Parathyroid adenoma (tissue), 2 donors: ENCODE measurements around the gene KRTAP10-12.

ENCODE experiments used
- H2AFZ ChIP-seq: fragments of 300-600 bp; sonication (generic); one replicate; pipeline ENCODE4 v1.7.0; 2017; ENCODE audit warnings: antibody characterized with exemption, mild to moderate bottlenecking
- H3K27ac ChIP-seq: fragments of 300-600 bp; sonication (generic); one replicate; pipeline ENCODE4 v1.7.0; 2017
- H3K27me3 ChIP-seq: fragments of 300-600 bp; sonication (generic); one replicate; pipeline ENCODE4 v1.7.0; 2017; ENCODE audit warnings: low read length; ENCODE audit not compliant: control insufficient read depth, insufficient read depth
- H3K36me3 ChIP-seq: fragments of 300-600 bp; sonication (generic); one replicate; pipeline ENCODE4 v1.7.0; 2017; ENCODE audit warnings: low read length; ENCODE audit not compliant: control insufficient read depth, insufficient read depth
- H3K4me1 ChIP-seq: fragments of 300-600 bp; sonication (generic); one replicate; pipeline ENCODE4 v1.7.0; 2017; ENCODE audit warnings: control low read depth
- H3K4me2 ChIP-seq: fragments of 300-600 bp; sonication (generic); one replicate; pipeline ENCODE4 v1.7.0; 2017; ENCODE audit warnings: low read length
- H3K4me3 ChIP-seq: fragments of 300-600 bp; sonication (generic); one replicate; pipeline ENCODE4 v1.7.0; 2017; ENCODE audit warnings: low read depth, low read length
- H3K79me2 ChIP-seq: fragments of 300-600 bp; sonication (generic); one replicate; pipeline ENCODE4 v1.7.0; 2017; ENCODE audit warnings: control low read depth
- H3K9ac ChIP-seq: fragments of 300-600 bp; sonication (generic); one replicate; pipeline ENCODE4 v1.7.0; 2017; ENCODE audit warnings: mild to moderate bottlenecking
- H3K9me3 ChIP-seq: fragments of 300-600 bp; sonication (generic); one replicate; pipeline ENCODE4 v1.7.0; 2017; ENCODE audit warnings: low read length; ENCODE audit not compliant: control insufficient read depth
- CTCF ChIP-seq: fragments of 300-600 bp; sonication (generic); IDR thresholded peaks from one replicate; pipeline ENCODE4 v1.7.0; 2017; ENCODE audit warnings: antibody characterized with exemption, mild to moderate bottlenecking
- donor health status: primary hyperparathyroidism.

The KRTAP10-12 gene

GRCh38 chr21:44714905-44715304 lies 17.9 kb downstream of the KRTAP10-12 start:
- no peaks in the 10 kb centered on the region for H3K27me3 ChIP-seq
- H3K9ac ChIP-seq, result no peak overlapping the region
- H3K27ac ChIP-seq, result no peak overlapping the region
- no peak overlapping the region for H3K4me2 ChIP-seq
- no peaks in the 10 kb centered on the region for H3K79me2 ChIP-seq
- H2AFZ ChIP-seq, result no peak overlapping the region
- no peak for TF ChIP-seq CTCF
- H3K4me1 ChIP-seq, result no peaks in the 10 kb centered on the region
- no peaks in the 10 kb centered on the region for H3K9me3 ChIP-seq
- no peaks in the 10 kb centered on the region for H3K36me3 ChIP-seq
- no peak overlapping the region for H3K4me3 ChIP-seq

GRCh38 chr21:44716984-44717383 lies 20.0 kb downstream of the KRTAP10-12 start:
- H3K4me2 ChIP-seq, result no peak overlapping the region
- no peak overlapping the region for H3K4me3 ChIP-seq
- no peaks in the 10 kb centered on the region for H3K36me3 ChIP-seq
- no peaks in the 10 kb centered on the region for H3K4me1 ChIP-seq
- no peak overlapping the region for H3K9ac ChIP-seq
- no peak overlapping the region for H3K27ac ChIP-seq
- TF ChIP-seq CTCF, result no peak
- no peaks in the 10 kb centered on the region for H3K27me3 ChIP-seq
- H3K79me2 ChIP-seq, result no peaks in the 10 kb centered on the region
- no peaks in the 10 kb centered on the region for H3K9me3 ChIP-seq
- H2AFZ ChIP-seq, result no peak overlapping the region

- no peak for TF ChIP-seq CTCF
- Histone ChIP-seq H3K4me2 (no peak overlapping the region), H3K79me2 (no peaks in the 10 kb centered on the region), H3K9me3 (no peaks in the 10 kb centered on the region), H3K4me1 (no peaks in the 10 kb centered on the region), H3K4me3 (no peak overlapping the region), H3K27me3 (no peaks in the 10 kb centered on the region), H3K36me3 (no peaks in the 10 kb centered on the region), H3K27ac (no peak overlapping the region), H3K9ac (no peak overlapping the region), H2AFZ (no peak overlapping the region)
These were observed 21.1 kb downstream of the KRTAP10-12 start for GRCh38 chr21:44718093-44718492.

- no peaks in the 10 kb centered on the region for H3K79me2 ChIP-seq
- H3K36me3 ChIP-seq, result no peaks in the 10 kb centered on the region
- H3K27ac ChIP-seq, result no peak overlapping the region
- no peak overlapping the region for H3K4me2 ChIP-seq
- no peaks in the 10 kb centered on the region for H3K4me1 ChIP-seq
- H3K27me3 ChIP-seq, result no peaks in the 10 kb centered on the region
- no peak for TF ChIP-seq CTCF
- H3K4me3 ChIP-seq, result no peak overlapping the region
- H2AFZ ChIP-seq, result no peak overlapping the region
- no peaks in the 10 kb centered on the region for H3K9me3 ChIP-seq
- no peak overlapping the region for H3K9ac ChIP-seq
These were observed 21.6 kb downstream of the KRTAP10-12 start for GRCh38 chr21:44718571-44718970.

GRCh38 chr21:44720170-44720569 lies 23.2 kb downstream of the KRTAP10-12 start:
- H3K27me3 ChIP-seq, result no peaks in the 10 kb centered on the region

More at GRCh38 chr21:44720170-44720569, 23.2 kb downstream of the KRTAP10-12 start:
- Histone ChIP-seq H3K9me3 (no peaks in the 10 kb centered on the region), H3K4me2 (no peak overlapping the region), H3K27ac (no peak overlapping the region), H3K79me2 (no peaks in the 10 kb centered on the region), H3K36me3 (no peaks in the 10 kb centered on the region), H2AFZ (no peak overlapping the region), H3K4me1 (no peaks in the 10 kb centered on the region), H3K4me3 (no peak overlapping the region), H3K9ac (no peak overlapping the region)
- TF ChIP-seq CTCF, result no peak
